HG03457 (cell line): Measurements from ENCODE around the gene OR4A47.
"Not testable (repeated sequence)": the region's sequence is repeated elsewhere in the genome, so short reads cannot be mapped to it uniquely, and the experiment has no call there.

Source experiments
- ATAC-seq: cut with Tn5 transposase; IDR thresholded peaks from one replicate; pipeline ENCODE4 v1.9.1; 2021; ENCODE audit warnings: moderate number of reproducible peaks; ENCODE audit not compliant: unreplicated experiment

Gene OR4A47

GRCh38 chr11:48488493-48488892 lies at the start of gene OR4A47:
TSS of gene OR4A47 (plus strand) at chr11:48488793. CDS start at chr11:48488793, 0 bp downstream.
- not testable (repeated sequence) for ATAC-seq

GRCh38 chr11:48455909-48456308 lies 32.7 kb upstream of the OR4A47 start:
- ATAC-seq: not testable (repeated sequence)

- ATAC-seq: not testable (repeated sequence)
Measured at GRCh38 chr11:48473966-48474365, 14.6 kb upstream of the OR4A47 start.

GRCh38 chr11:48474703-48475102 lies 13.9 kb upstream of the OR4A47 start:
- not testable (repeated sequence) for ATAC-seq

- ATAC-seq: not testable (repeated sequence)
Measured at GRCh38 chr11:48506169-48506568, 17.6 kb downstream of the OR4A47 start.

- ATAC-seq: no peak
Measured at GRCh38 chr11:48538991-48539390, 50.4 kb downstream of the OR4A47 start.
